ENCODE data around the gene ADGRA3. TPM values are rescaled to one million over a fixed set of nuclear protein-coding genes. Genes with fewer than 3 reads are reported as not detected.

Gene ADGRA3
- total RNA-seq, 1 donor from 2014 or later: 32.5 TPM

DNA sequence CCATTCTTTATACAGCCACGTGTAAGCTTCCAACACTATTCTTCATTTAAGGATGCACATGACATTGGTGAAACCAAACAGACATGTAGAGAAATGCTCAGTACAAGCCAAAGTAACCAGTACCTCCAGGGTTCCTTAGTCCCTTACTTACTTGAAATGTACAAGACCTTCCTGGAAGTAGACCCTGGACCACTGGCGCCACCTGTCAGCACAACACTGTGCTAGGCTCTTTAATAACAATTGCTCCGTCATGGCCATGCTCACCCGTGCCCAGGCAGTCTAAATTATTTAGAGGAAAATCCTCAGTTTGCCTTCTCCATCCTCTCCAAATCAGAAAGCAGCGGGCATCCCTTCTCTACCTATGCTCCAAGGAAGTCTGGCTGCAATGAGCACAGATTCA lies 52.7 kb downstream of the ADGRA3 start:
- ATAC-seq (no peak), DNase-seq (ENCODE audit: missing footprints) (no peak)
- intact Hi-C loops (cut with DNase I): no loop called here

- intact Hi-C loops (cut with DNase I): no loop called here
- peak; percentile 34 for ATAC-seq
Observed at GRCh38 chr4:22462688-22463087, 53.2 kb downstream of the ADGRA3 start.

DNA sequence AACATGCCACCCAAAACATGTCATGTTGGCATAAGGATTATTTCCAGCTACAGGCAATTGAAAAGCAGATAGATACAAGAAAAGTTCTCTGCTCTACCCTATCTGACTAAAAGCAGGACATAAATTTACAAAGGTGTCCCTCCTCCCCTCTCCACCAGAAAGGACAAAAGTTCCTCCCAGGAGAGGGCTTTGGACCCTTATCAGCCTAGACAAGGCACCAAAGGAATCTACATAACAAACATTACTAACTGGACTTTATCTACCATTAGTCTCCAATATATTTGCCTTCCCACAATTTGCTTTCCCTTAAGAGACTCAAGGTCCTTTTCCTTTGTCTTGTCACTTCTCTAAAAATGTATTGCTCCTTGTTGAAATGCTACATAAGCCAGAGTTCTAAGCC lies 55.6 kb downstream of the ADGRA3 start:
- intact Hi-C loops (cut with DNase I): no loop called here
- ATAC-seq (no peak), DNase-seq (ENCODE audit: missing footprints) (no peak)

More at GRCh38 chr4:22462688-22463087, 53.2 kb downstream of the ADGRA3 start:
- DNase-seq (ENCODE audit: missing footprints): peak; percentile 66

- ATAC-seq (no peak), DNase-seq (ENCODE audit: missing footprints) (no peak)
- intact Hi-C loops (cut with DNase I): no loop called here
Observed at GRCh38 chr4:22458098-22458497, 57.8 kb downstream of the ADGRA3 start.

DNA sequence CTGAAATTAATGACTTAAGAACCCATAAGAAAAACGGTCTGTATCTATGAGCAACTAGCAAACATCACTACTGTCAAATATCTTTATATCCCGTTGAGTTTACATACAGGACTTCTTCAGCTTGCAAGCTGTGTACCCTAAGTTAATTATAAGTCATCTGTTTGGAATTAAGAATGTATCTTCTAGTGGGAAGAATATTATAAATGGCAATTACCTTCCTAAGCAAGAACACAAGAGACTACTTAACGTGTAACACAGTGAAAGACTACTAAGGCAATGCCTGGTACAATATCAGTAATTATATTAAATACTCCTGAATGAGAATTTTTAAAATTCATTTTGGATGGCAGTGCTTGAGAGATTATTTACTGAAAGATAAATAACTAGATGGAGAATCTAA lies 58.5 kb downstream of the ADGRA3 start:
- no peak for DNase-seq (ENCODE audit: missing footprints)
- intact Hi-C loops (cut with DNase I): loop anchor here (1.0 kb wide), 1 partner anchor 9 kb away; no protein-coding TSS in a partner anchor

DNA sequence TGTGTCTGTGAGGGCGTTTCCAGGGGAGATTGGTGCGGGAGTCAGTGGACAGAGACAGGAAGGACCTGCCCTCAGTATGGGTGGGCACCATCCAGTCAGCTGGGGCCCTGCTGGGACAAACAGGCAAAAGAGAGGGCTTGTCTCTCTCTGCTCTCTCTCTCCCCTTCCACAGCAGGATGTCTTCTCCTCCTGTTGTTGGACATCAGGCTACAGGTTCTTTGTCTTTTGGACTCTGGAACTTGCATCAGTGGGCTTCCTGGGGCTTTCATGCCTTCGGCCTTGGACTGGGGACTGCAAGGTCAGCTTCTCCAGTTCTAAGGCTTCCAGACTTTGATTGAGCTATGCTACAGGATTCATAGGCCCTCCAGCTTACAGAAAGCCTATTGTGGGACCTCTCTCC lies 59.6 kb downstream of the ADGRA3 start:
- ATAC-seq (no peak), DNase-seq (ENCODE audit: missing footprints) (no peak)
- intact Hi-C loops (cut with DNase I): no loop called here

More for the DNA sequence above, 58.5 kb downstream of the ADGRA3 start:
- no peak for ATAC-seq

- intact Hi-C loops (cut with DNase I): no loop called here
- peak; percentile 62 for ATAC-seq
- no peak for DNase-seq (ENCODE audit: missing footprints)
Observed at GRCh38 chr4:22454955-22455354, 60.9 kb downstream of the ADGRA3 start.

- DNase-seq (ENCODE audit: missing footprints): no peak
- intact Hi-C loops (cut with DNase I): no loop called here
- no peak for ATAC-seq
Observed at GRCh38 chr4:22454216-22454838, 61.5 kb downstream of the ADGRA3 start.

GRCh38 chr4:22444813-22445212 lies 71.1 kb downstream of the ADGRA3 start:
- intact Hi-C loops (cut with DNase I): loop anchor here (5.0 kb wide), 1 partner anchor 72 kb away; the partner anchor contains the start of gene ADGRA3
- DNase-seq (ENCODE audit: missing footprints) (no peak), ATAC-seq (no peak)

DNA sequence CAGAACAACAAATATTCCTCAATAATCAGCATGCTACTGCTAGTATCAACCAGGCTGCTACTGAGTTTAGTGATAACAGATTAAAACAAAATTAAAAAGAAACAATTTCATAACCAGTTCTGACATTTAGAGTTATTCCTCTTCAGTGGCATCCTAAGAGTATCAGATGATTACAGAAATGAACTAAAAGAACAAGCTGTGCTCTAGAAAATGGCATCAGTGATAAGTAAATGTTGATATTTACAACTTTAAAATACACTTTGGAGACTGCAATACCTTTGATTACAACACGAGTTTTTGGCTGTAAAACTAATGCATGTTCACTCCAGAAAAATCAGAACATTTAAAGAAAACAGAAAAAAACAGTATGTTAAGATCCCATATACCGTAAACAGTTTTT lies 72.9 kb downstream of the ADGRA3 start:
- DNase-seq (ENCODE audit: missing footprints): no peak
- no peak for ATAC-seq
- intact Hi-C loops (cut with DNase I): loop anchor here (5.0 kb wide), 1 partner anchor 74 kb away; the partner anchor contains the start of gene ADGRA3

DNA sequence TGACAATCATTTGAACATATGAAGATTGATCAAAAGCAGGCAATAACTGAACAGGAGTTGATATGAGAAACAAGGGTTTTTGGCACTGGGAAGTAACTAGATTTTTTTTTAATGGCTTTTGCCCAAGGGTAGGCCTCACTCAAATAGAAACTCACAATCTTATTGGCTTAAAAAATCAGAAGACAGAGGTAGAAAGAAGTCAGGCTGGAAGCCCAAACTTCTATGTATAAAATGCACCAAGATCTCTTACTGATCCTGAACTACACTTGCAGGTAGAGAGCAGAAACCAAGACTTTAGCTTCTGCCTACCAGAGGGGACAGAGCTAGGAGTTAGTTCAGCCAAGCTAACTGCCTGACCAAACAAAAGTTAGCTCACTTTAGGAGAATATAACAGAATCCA lies 74.9 kb downstream of the ADGRA3 start:
- DNase-seq (ENCODE audit: missing footprints): no peak
- intact Hi-C loops (cut with DNase I): loop anchor here (5.0 kb wide), 1 partner anchor 76 kb away; the partner anchor contains the start of gene ADGRA3
- no peak for ATAC-seq

DNA sequence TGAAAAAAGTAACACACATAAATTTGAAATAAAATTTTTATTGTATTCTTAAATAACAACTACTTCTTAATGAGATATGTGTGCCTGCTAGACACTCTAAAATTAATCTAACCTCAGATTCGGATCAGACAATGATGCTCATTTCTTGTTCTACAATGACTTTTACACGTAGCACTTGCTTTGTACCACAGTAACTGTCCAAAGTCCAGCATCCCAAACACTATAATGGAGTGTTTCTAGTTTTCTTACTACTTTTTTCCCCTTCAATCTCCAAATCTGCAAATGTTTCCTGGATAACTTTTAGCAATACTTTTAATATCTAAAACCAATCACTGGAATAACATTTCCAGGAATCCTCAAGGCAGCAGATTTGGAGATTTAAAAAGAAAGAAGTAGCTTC lies 75.9 kb downstream of the ADGRA3 start:
- intact Hi-C loops (cut with DNase I): loop anchor here (5.0 kb wide), 1 partner anchor 77 kb away; the partner anchor contains the start of gene ADGRA3
- no peak for ATAC-seq
- no peak for DNase-seq (ENCODE audit: missing footprints)

DNA sequence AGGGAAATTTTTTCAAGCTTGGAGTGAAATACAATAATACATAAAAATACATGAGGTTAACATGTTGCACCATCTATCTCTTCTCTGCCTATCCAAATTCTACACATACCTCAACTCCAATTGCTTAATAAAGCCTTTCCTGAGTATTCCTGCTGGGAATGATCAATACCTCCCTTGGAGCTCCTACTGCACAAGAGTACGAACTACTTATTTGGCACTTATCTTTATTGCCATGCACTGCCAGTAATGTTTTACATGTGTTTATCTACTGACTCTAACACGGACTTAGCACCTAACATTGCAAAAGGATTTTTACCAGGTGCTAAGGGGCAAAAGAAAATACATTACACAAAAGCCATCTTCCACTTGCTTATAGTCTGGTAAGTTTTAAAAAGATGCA lies 80.2 kb downstream of the ADGRA3 start:
- intact Hi-C loops (cut with DNase I): no loop called here
- no peak for ATAC-seq
- no peak for DNase-seq (ENCODE audit: missing footprints)

- intact Hi-C loops (cut with DNase I): no loop called here
- ATAC-seq (peak; percentile 79), DNase-seq (ENCODE audit: missing footprints) (no peak)
Observed at GRCh38 chr4:22434895-22435294, 81.0 kb downstream of the ADGRA3 start.

DNA sequence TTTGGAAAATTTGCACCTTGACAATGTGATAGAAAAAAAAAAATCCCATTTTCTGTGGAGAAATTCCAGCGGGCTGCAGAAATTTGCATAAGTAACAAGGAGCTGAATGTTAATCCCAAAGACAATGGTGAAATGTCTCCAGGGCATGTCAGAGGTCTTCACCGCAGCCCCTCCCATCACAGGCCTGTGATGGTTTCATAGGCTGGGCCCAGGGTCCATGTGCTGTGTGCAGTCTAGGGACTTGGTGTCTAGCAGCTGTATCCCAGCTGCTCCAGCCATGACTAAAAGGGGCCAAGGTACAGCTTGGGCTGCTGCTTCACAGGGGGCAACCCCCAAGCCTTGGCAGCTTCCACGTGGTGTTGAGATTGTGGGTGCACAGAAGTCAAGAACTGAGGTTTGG lies 85.2 kb downstream of the ADGRA3 start:
- intact Hi-C loops (cut with DNase I): no loop called here
- no peak for DNase-seq (ENCODE audit: missing footprints)
- ATAC-seq: no peak

GRCh38 chr4:22428441-22428840 lies 87.4 kb downstream of the ADGRA3 start:
- DNase-seq (ENCODE audit: missing footprints): no peak
- no peak for ATAC-seq
- intact Hi-C loops (cut with DNase I): no loop called here

DNA sequence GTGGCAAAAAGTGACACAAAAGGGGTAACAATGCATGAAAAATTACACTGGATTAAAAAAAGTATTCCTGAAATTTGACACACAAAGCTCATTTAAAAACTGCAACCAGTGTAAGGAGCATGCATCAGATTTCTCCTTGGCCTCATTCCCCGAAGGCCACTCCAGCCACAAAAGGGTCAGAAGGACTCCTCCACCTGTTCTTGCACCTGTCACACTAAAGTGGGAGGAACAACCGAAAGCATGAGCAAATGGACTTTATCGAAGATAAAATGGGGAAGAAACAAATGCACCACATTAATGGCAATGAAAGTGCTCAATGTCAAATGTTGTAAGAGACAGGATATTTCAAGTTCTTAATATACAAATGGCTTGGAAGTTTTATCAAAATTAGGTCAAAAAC lies 88.2 kb downstream of the ADGRA3 start:
- intact Hi-C loops (cut with DNase I): no loop called here
- DNase-seq (ENCODE audit: missing footprints): no peak
- no peak for ATAC-seq

GRCh38 chr4:22420291-22420690 lies 95.6 kb downstream of the ADGRA3 start:
- ATAC-seq: no peak
- DNase-seq (ENCODE audit: missing footprints): no peak
- intact Hi-C loops (cut with DNase I): no loop called here

GRCh38 chr4:22417408-22417807 lies 98.5 kb downstream of the ADGRA3 start:
- DNase-seq (ENCODE audit: missing footprints): no peak
- no peak for ATAC-seq
- intact Hi-C loops (cut with DNase I): no loop called here

DNA sequence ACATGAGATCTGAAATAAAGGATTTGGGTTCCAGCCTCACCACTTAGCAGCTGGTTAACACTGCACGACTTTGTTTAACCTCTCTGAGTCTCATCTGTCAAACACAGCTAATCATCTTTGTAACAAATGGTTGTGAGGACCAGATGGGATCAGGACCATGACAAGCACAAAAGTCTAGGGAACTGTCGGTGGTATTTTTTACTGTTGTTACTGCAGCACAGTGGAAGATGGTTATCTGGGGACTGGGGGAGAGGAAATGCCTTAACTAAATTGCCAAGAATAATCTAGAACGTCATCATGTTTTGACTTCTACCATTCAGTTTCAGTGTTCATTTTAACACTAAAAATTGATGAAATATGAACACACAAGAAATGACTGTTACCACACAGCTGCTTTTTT lies 99.5 kb downstream of the ADGRA3 start:
- no peak for DNase-seq (ENCODE audit: missing footprints)
- ATAC-seq: no peak
- intact Hi-C loops (cut with DNase I): no loop called here

GRCh38 chr4:22414833-22415232 lies 101.0 kb downstream of the ADGRA3 start:
- no peak for DNase-seq (ENCODE audit: missing footprints)
- ATAC-seq: no peak
- intact Hi-C loops (cut with DNase I): no loop called here
